GM12878 (cell line): ENCODE measurements around the gene TDRD9. TPM values are rescaled to one million over a fixed set of nuclear protein-coding genes. Genes with fewer than 3 reads are reported as not detected.

Experiments
- ATAC-seq: fragments of 200-7000 bp; cut with Tn5 transposase; 3 replicates; pipeline ENCODE4 v1.9.1; 2020; ENCODE audit warnings: mild to moderate bottlenecking, moderate library complexity
- BruUV-seq: library from RNA; stranded (reverse); fragments of 400-500 nt; replicated peaks from 2 replicates; lab custom pipeline; 2021; lab: Mats Ljungman, UMichigan
- CTCF ChIA-PET: fragments of 300-600 bp; sonication (Branson Sonifier 250); formaldehyde crosslinking; extraction: SDS; loops from one replicate; lab custom pipeline; 2021; ENCODE audit warnings: inconsistent platforms; lab: Yijun Ruan, JAX
- POLR2A ChIA-PET: fragments of 350-600 bp; formaldehyde crosslinking; extraction: SDS; loops from one replicate; lab custom pipeline; 2021; ENCODE audit warnings: inconsistent platforms; lab: Charles Lee
- RAD21 ChIA-PET: fragments of 300-600 bp; sonication (Branson Sonifier 250); formaldehyde crosslinking; loops from one replicate; lab custom pipeline; 2023; ENCODE audit warnings: antibody characterized with exemption; ENCODE audit not compliant: unreplicated experiment; lab: Charles Lee
- SMC1A ChIA-PET: fragments of 300-600 bp; sonication (Branson Sonifier 250); formaldehyde crosslinking; loops from one replicate; lab custom pipeline; 2023; ENCODE audit not compliant: unreplicated experiment, uncharacterized antibody; lab: Charles Lee
- DNase-seq: peaks from one replicate; pipeline ENCODE4 v3.0.0-alpha.2; 2011; ENCODE audit warnings: low read depth, low spot score
- FAIRE-seq: peaks from 3 replicates; lab custom pipeline; 2011; peaks lifted over from hg19 to GRCh38; lab: Jason Lieb, UNC
- H2AFZ ChIP-seq: 2 replicates; pipeline ENCODE4 v1.6.0; 2011; ENCODE audit warnings: low read depth, low read length, control low read depth; ENCODE audit not compliant: control insufficient read depth
- H3K27ac ChIP-seq: 2 replicates; pipeline ENCODE4 v1.5.1; 2011; ENCODE audit warnings: control low read depth; ENCODE audit not compliant: control insufficient read depth, insufficient read depth
- H3K27me3 ChIP-seq, 2 experiments: replicated peaks in 1 of 2; 2 replicates each; pipeline versions ENCODE4 v1.6.0 to v1.6.1; 2011; ENCODE audit warnings: low read length in 1 of 2; ENCODE audit not compliant: control insufficient read depth in 2 of 2, insufficient read depth in 2 of 2
- H3K36me3 ChIP-seq, 2 experiments: 2 replicates each; pipeline ENCODE4 v1.5.1; 2011; ENCODE audit warnings: low read length in 1 of 2; ENCODE audit not compliant: control insufficient read depth in 2 of 2, insufficient read depth in 2 of 2
- H3K4me1 ChIP-seq: 2 replicates; pipeline ENCODE4 v1.6.1; 2011; ENCODE audit warnings: mild to moderate bottlenecking, low read length, moderate library complexity, mixed read lengths; ENCODE audit not compliant: control insufficient read depth, insufficient read depth
- H3K4me2 ChIP-seq: 2 replicates; pipeline ENCODE4 v1.6.0; 2011; ENCODE audit warnings: control low read depth; ENCODE audit not compliant: control insufficient read depth, insufficient read depth
- H3K4me3 ChIP-seq: fragments of 200-600 bp; sonication (generic); 2 replicates; pipeline ENCODE4 v1.5.1; 2016
- H3K79me2 ChIP-seq: 2 replicates; pipeline ENCODE4 v1.6.0; 2011; ENCODE audit warnings: low read length; ENCODE audit not compliant: control insufficient read depth, insufficient read depth
- H3K9ac ChIP-seq: 2 replicates; pipeline ENCODE4 v1.8.0; 2011; ENCODE audit warnings: low read length, control low read depth, mixed read lengths; ENCODE audit not compliant: control insufficient read depth, insufficient read depth
- H3K9me3 ChIP-seq: replicated peaks from 3 replicates; pipeline ENCODE4 v1.5.1; 2011; ENCODE audit warnings: mild to moderate bottlenecking, low read length; ENCODE audit not compliant: control insufficient read depth, insufficient read depth
- H4K20me1 ChIP-seq: 2 replicates; pipeline ENCODE4 v1.6.0; 2011; ENCODE audit not compliant: control insufficient read depth, insufficient read depth
- ATF7 ChIP-seq: fragments of 450-650 bp; IDR thresholded peaks from 2 replicates; pipeline ENCODE4 v1.6.1; 2016; ENCODE audit warnings: low read depth, mild to moderate bottlenecking
- BCL3 ChIP-seq: IDR thresholded peaks from 2 replicates; pipeline ENCODE4 v1.6.1; 2011; ENCODE audit warnings: borderline replicate concordance, low read depth, mild to moderate bottlenecking, moderate library complexity, low read length; ENCODE audit not compliant: insufficient read depth, poor library complexity, severe bottlenecking
- CEBPZ ChIP-seq: fragments of 150-350 bp; IDR thresholded peaks from 2 replicates; pipeline ENCODE4 v1.6.1; 2016; ENCODE audit warnings: low read depth, low read length
- DPF2 ChIP-seq: fragments of 450-650 bp; IDR thresholded peaks from 2 replicates; pipeline ENCODE4 v1.6.1; 2017; ENCODE audit warnings: mild to moderate bottlenecking
- ETV6 ChIP-seq, 2 experiments: fragments of 450-650 bp in 1 of 2; IDR thresholded peaks in 1 of 2; conservative IDR thresholded peaks in 1 of 2; 2 replicates each; pipeline ENCODE4 v1.6.1; 2014; ENCODE audit warnings: antibody characterized with exemption in 1 of 2, borderline replicate concordance in 1 of 2, low read depth in 1 of 2, mild to moderate bottlenecking in 1 of 2, moderate library complexity in 1 of 2
- HCFC1 ChIP-seq: fragments of 150-350 bp; IDR thresholded peaks from 2 replicates; pipeline ENCODE4 v1.6.1; 2014; ENCODE audit warnings: low read length
- HDGF ChIP-seq: fragments of 450-650 bp; IDR thresholded peaks from 2 replicates; pipeline ENCODE4 v1.6.1; 2016; ENCODE audit warnings: antibody characterized with exemption
- KAT2A ChIP-seq: conservative IDR thresholded peaks from 2 replicates; pipeline ENCODE4 v1.6.1; 2011; ENCODE audit warnings: low read depth, low read length; ENCODE audit not compliant: control insufficient read depth
- LARP7 ChIP-seq: fragments of 450-650 bp; IDR thresholded peaks from 2 replicates; pipeline ENCODE4 v1.6.1; 2017; ENCODE audit warnings: mild to moderate bottlenecking
- RELA ChIP-seq: fragments of 450-650 bp; IDR thresholded peaks from 2 replicates; pipeline ENCODE4 v1.8.0; 2014; ENCODE audit warnings: borderline replicate concordance; ENCODE audit not compliant: partially characterized antibody
- SIX5 ChIP-seq: IDR thresholded peaks from 2 replicates; pipeline ENCODE4 v1.6.1; 2011; ENCODE audit warnings: mild to moderate bottlenecking, low read depth, low read length, moderate library complexity; ENCODE audit not compliant: severe bottlenecking
- SMC3 ChIP-seq: IDR thresholded peaks from 2 replicates; pipeline ENCODE4 v1.6.1; 2011; ENCODE audit warnings: low read length, improper control_type of control experiment, borderline replicate concordance
- SPI1 ChIP-seq: IDR thresholded peaks from 2 replicates; pipeline ENCODE4 v1.6.1; 2011; ENCODE audit warnings: low read depth, mild to moderate bottlenecking, low read length, moderate library complexity, borderline replicate concordance; ENCODE audit not compliant: insufficient read depth
- SUPT20H ChIP-seq: IDR thresholded peaks from 2 replicates; pipeline ENCODE4 v1.6.1; 2011; ENCODE audit warnings: low read depth, mild to moderate bottlenecking, low read length, moderate library complexity, borderline replicate concordance; ENCODE audit not compliant: control insufficient read depth
- TCF12 ChIP-seq: IDR thresholded peaks from 2 replicates; pipeline ENCODE4 v1.6.1; 2011; ENCODE audit warnings: low read depth, mild to moderate bottlenecking, low read length
- TCF3 ChIP-seq: IDR thresholded peaks from 2 replicates; pipeline ENCODE4 v1.6.1; 2012; ENCODE audit warnings: low read depth, mild to moderate bottlenecking, low read length, borderline replicate concordance; ENCODE audit not compliant: insufficient read depth
- ZNF207 ChIP-seq: fragments of 450-650 bp; IDR thresholded peaks from 2 replicates; pipeline ENCODE4 v1.6.1; 2014; ENCODE audit warnings: antibody characterized with exemption, mild to moderate bottlenecking, borderline replicate concordance
- ZZZ3 ChIP-seq: IDR thresholded peaks from 2 replicates; pipeline ENCODE4 v1.6.1; 2011; ENCODE audit warnings: low read depth; ENCODE audit not compliant: control insufficient read depth, insufficient read length
- WGBS: methylation state at CpG from one replicate; pipeline ENCODE4 v1.1.6; 2016; ENCODE audit warnings: low lambda C conversion rate; ENCODE audit not compliant: insufficient replicate concordance, insufficient coverage; ENCODE audit errors: missing lambda C conversion rate; 5-methylcytosine and 5-hydroxymethylcytosine counted together
- in situ Hi-C: fragments of 300-500 bp; cut with MboI; formaldehyde crosslinking; loops from 9 replicates; pipeline ENCODE4 v1.14.3; 2018; ENCODE audit warnings: mixed read lengths
- intact Hi-C: fragments of 100-400 bp; cut with micrococcal nuclease; formaldehyde crosslinking; loops from one replicate; pipeline ENCODE4 v1.14.2; 2022; ENCODE audit not compliant: unreplicated experiment
- polyA plus RNA-seq, 11 experiments: library from polyadenylated mRNA; depleted of rRNA in 4 of 11; unstranded in 6 of 11; stranded (reverse) in 5 of 11; fragments of >200 nt; fragmentation: Nextera tagmentation in 4 of 11; fragmentation: Illumina TruSeq in 1 of 11; extraction: Ambion mirVana in 4 of 11; extraction: Trizol in 1 of 11; gene quantifications; 1 replicate in 1 of 11; 2 replicates in 10 of 11; pipeline versions ENCODE4 v1.2.1 to v1.2.3, GENCODE V29; 2011 to 2016; ENCODE audit warnings: inconsistent platforms in 2 of 11, missing spikeins in 2 of 11, low read depth in 1 of 11
- total RNA-seq, 4 experiments: library from RNA; depleted of rRNA in 3 of 4; stranded (reverse); fragments of >200 nt in 3 of 4; fragmentation: Illumina TruSeq in 1 of 4; extraction: Trizol in 1 of 4; gene quantifications; 2 replicates each; pipeline versions ENCODE4 v1.2.1 to v1.2.3, GENCODE V29; 2013 to 2021

TDRD9 gene
- total and polyA plus RNA-seq, 10 of the 15 experiments (the other 5 are each of a cell fraction or from before 2014, with no cell fraction given): 0.12 TPM; not detected in 9

- no peak for TF ChIP-seq LARP7
- TF ChIP-seq SMC3: no peak
- no peak for TF ChIP-seq ZZZ3
- TF ChIP-seq SPI1: no peak
- TF ChIP-seq, all 136 proteins: peak for 0
These were observed 42.7 kb upstream of the TDRD9 start (continued) for GRCh38 chr14:103885509-103885932.

- Histone ChIP-seq H3K4me2 (no peak overlapping the region), H3K36me3 (no peaks in the 10 kb centered on the region), H2AFZ (no peak overlapping the region), H3K9ac (no peak overlapping the region), H3K9me3 (no peaks in the 10 kb centered on the region), H3K27ac (no peak overlapping the region), H3K4me3 (no peak overlapping the region), H4K20me1 (no peaks in the 10 kb centered on the region), H3K79me2 (no peaks in the 10 kb centered on the region), H3K27me3 (no peaks in the 10 kb centered on the region; a peak in 1 of 4 replicates), H3K4me1 (no peaks in the 10 kb centered on the region)
- RAD21 ChIA-PET: no interaction called here
- ATAC-seq (no peak), FAIRE-seq (no peak), DNase-seq (no peak)
- SMC1A ChIA-PET: no interaction called here
- POLR2A ChIA-PET: interaction anchor here (0.6 kb wide), 1 partner anchor 76 kb away, joined by 3 read pairs; no protein-coding TSS in a partner anchor
- intact Hi-C loops (no loop called here), in situ Hi-C loops (no loop called here)
- CTCF ChIA-PET: interaction anchor here (0.9 to 1.3 kb wide), 2 partner anchors 77 to 78 kb away, joined by 3 to 5 read pairs; no protein-coding TSS in a partner anchor
- WGBS: 58% methylated on average over 24 of the region's 27 CpGs
- no TSS peak for BruUV-seq
- TF ChIP-seq RELA (no peak), ZNF207 (no peak), HCFC1 (no peak), SUPT20H (no peak), HDGF (no peak), SIX5 (no peak), DPF2 (no peak), KAT2A (no peak), CEBPZ (no peak), TCF3 (no peak), TCF12 (no peak), ATF7 (no peak), BCL3 (no peak), ETV6 (conservative IDR thresholded peaks at IDR 0.05 in 1 of 2, IDR thresholded peaks at IDR 0.05 in 1 of 2; ENCODE audit: borderline replicate concordance in 1 of 2, low read depth in 1 of 2) (no peak)
These were observed 41.7 kb upstream of the TDRD9 start for GRCh38 chr14:103886304-103887169.
